ENCODE measurements around the gene BMPR1A.

The BMPR1A gene

GRCh38 chr10:86747796-86748581 lies 8.4 kb upstream of the BMPR1A start:
- no peak overlapping the region for H3K4me3 ChIP-seq (ENCODE audit: low read depth, low read length)
- ChIA-PET CTCF (interaction anchor here (1.9 kb wide), 1 partner anchor 151 kb away, joined by 4 read pairs; no protein-coding TSS in a partner anchor), POLR2A (no interaction called here)
- DNase-seq (ENCODE audit: low read depth, low spot score): no peak
- no peak for TF ChIP-seq CTCF (IDR thresholded peaks at IDR 0.05; ENCODE audit: insufficient read depth, low read length, missing control alignments)

GRCh38 chr10:86749854-86750253 lies 6.6 kb upstream of the BMPR1A start:
- ChIA-PET CTCF (no interaction called here), POLR2A (no interaction called here)
- TF ChIP-seq CTCF (IDR thresholded peaks at IDR 0.05; ENCODE audit: insufficient read depth, low read length, missing control alignments): no peak
- no peak overlapping the region for H3K4me3 ChIP-seq (ENCODE audit: low read depth, low read length)
- no peak for DNase-seq (ENCODE audit: low read depth, low spot score)

GRCh38 chr10:86751477-86751876 lies 4.9 kb upstream of the BMPR1A start:
- H3K4me3 ChIP-seq (ENCODE audit: low read depth, low read length): no peak overlapping the region
- ChIA-PET POLR2A (no interaction called here), CTCF (no interaction called here)
- no peak for TF ChIP-seq CTCF (IDR thresholded peaks at IDR 0.05; ENCODE audit: insufficient read depth, low read length, missing control alignments)
- no peak for DNase-seq (ENCODE audit: low read depth, low spot score)

GRCh38 chr10:86752311-86752710 lies 4.1 kb upstream of the BMPR1A start:
- no peak for TF ChIP-seq CTCF (IDR thresholded peaks at IDR 0.05; ENCODE audit: insufficient read depth, low read length, missing control alignments)
- ChIA-PET POLR2A (no interaction called here), CTCF (interaction anchor here (0.9 to 1.7 kb wide), 3 partner anchors 57 to 148 kb away, joined by 3 to 4 read pairs (median 4); no protein-coding TSS in a partner anchor)
- H3K4me3 ChIP-seq (ENCODE audit: low read depth, low read length): no peak overlapping the region
- no peak for DNase-seq (ENCODE audit: low read depth, low spot score)

- ChIA-PET POLR2A (no interaction called here), CTCF (interaction anchor here (0.9 to 1.7 kb wide), 3 partner anchors 57 to 148 kb away, joined by 3 to 4 read pairs (median 4); no protein-coding TSS in a partner anchor)
- no peak for TF ChIP-seq CTCF (IDR thresholded peaks at IDR 0.05; ENCODE audit: insufficient read depth, low read length, missing control alignments)
- H3K4me3 ChIP-seq (ENCODE audit: low read depth, low read length): no peak overlapping the region
- DNase-seq (ENCODE audit: low read depth, low spot score): no peak
These were observed 3.4 kb upstream of the BMPR1A start for GRCh38 chr10:86753051-86753450.

- DNase-seq (ENCODE audit: low read depth, low spot score): no peak
- CTCF ChIA-PET: interaction anchor here (1.7 kb wide), 1 partner anchor 58 kb away, joined by 4 read pairs; no protein-coding TSS in a partner anchor
These were observed 2.6 kb upstream of the BMPR1A start for GRCh38 chr10:86753638-86754434.

More at GRCh38 chr10:86753638-86754434, 2.6 kb upstream of the BMPR1A start:
- H3K4me3 ChIP-seq (ENCODE audit: low read depth, low read length): no peak overlapping the region
- TF ChIP-seq CTCF (IDR thresholded peaks at IDR 0.05; ENCODE audit: insufficient read depth, low read length, missing control alignments): no peak
- POLR2A ChIA-PET: no interaction called here
